ENCODE data around the gene ICE2.

Gene ICE2

GRCh38 chr15:60385620-60386552 lies 93.1 kb downstream of the ICE2 start:
- no peaks in the 10 kb centered on the region for H4K20me1 ChIP-seq (ENCODE audit: insufficient read depth, low read length)
- H3K27me3 ChIP-seq (replicated peaks; ENCODE audit: insufficient read depth, low read length) = no peaks in the 10 kb centered on the region
- H2AFZ ChIP-seq (ENCODE audit: low read length) = no peak overlapping the region
- H3K27ac ChIP-seq (ENCODE audit: low read length) = no peak overlapping the region
- TF ChIP-seq EZH2phosphoT487 (IDR thresholded peaks at IDR 0.05; ENCODE audit: low read length) (no peak), EZH2 (optimal IDR thresholded peaks at IDR 0.05; ENCODE audit: low read depth, low read length) (no peak)
- H3K4me1 ChIP-seq (ENCODE audit: low read length) = peaks cover 9% of the 10 kb centered on the region
- no peak overlapping the region for H3K4me2 ChIP-seq (ENCODE audit: low read depth, low read length)
- peaks cover 12% of the 10 kb centered on the region for H3F3A ChIP-seq (ENCODE audit: insufficient read depth, low read length)
- no peak overlapping the region for H3K9ac ChIP-seq (ENCODE audit: low read length)
- H3K9me3 ChIP-seq (replicated peaks; ENCODE audit: insufficient read depth, low read length) = no peaks in the 10 kb centered on the region
- no peaks in the 10 kb centered on the region for H3K9me2 ChIP-seq (replicated peaks; ENCODE audit: insufficient read depth, low read length)
- peaks cover 88% of the 10 kb centered on the region for H3K79me2 ChIP-seq (ENCODE audit: low read length)
- DNase-seq = no peak
- H3K4me3 ChIP-seq (ENCODE audit: low read length) = no peak overlapping the region
- H3K36me3 ChIP-seq (replicated peaks; ENCODE audit: insufficient read depth, low read length) = 0 out of 2 replicates have a peak, but pooled peaks cover 2% of the 10 kb centered on the region

GRCh38 chr15:60384526-60385126 lies 94.3 kb downstream of the ICE2 start:
- Histone ChIP-seq H4K20me1 (ENCODE audit: insufficient read depth, low read length) (no peaks in the 10 kb centered on the region), H3K4me1 (ENCODE audit: low read length) (peaks cover 2% of the 10 kb centered on the region), H3K4me3 (ENCODE audit: low read length) (no peak overlapping the region)

GRCh38 chr15:60384053-60384452 lies 94.9 kb downstream of the ICE2 start:
- no peak overlapping the region for H3K27ac ChIP-seq (ENCODE audit: low read length)
- no peak overlapping the region for H3K9ac ChIP-seq (ENCODE audit: low read length)
- H3K4me3 ChIP-seq (ENCODE audit: low read length) = no peak overlapping the region
- H3F3A ChIP-seq (ENCODE audit: insufficient read depth, low read length) = peaks cover 3% of the 10 kb centered on the region; the same call in 1 of the 2 replicates
- H2AFZ ChIP-seq (ENCODE audit: low read length) = no peak overlapping the region
- no peaks in the 10 kb centered on the region for H3K27me3 ChIP-seq (replicated peaks; ENCODE audit: insufficient read depth, low read length)
- no peak for DNase-seq
- H3K36me3 ChIP-seq (replicated peaks; ENCODE audit: insufficient read depth, low read length) = peaks cover 2% of the 10 kb centered on the region; the same call in 1 of the 2 replicates
- no peak overlapping the region for H3K4me2 ChIP-seq (ENCODE audit: low read depth, low read length)
- no peaks in the 10 kb centered on the region; the same call in 1 of the 2 replicates for H3K4me1 ChIP-seq (ENCODE audit: low read length)
- H3K9me3 ChIP-seq (replicated peaks; ENCODE audit: insufficient read depth, low read length) = no peaks in the 10 kb centered on the region
- peaks cover 82% of the 10 kb centered on the region for H3K79me2 ChIP-seq (ENCODE audit: low read length)
- H3K9me2 ChIP-seq (replicated peaks; ENCODE audit: insufficient read depth, low read length) = no peaks in the 10 kb centered on the region
- TF ChIP-seq, protein P1, sequence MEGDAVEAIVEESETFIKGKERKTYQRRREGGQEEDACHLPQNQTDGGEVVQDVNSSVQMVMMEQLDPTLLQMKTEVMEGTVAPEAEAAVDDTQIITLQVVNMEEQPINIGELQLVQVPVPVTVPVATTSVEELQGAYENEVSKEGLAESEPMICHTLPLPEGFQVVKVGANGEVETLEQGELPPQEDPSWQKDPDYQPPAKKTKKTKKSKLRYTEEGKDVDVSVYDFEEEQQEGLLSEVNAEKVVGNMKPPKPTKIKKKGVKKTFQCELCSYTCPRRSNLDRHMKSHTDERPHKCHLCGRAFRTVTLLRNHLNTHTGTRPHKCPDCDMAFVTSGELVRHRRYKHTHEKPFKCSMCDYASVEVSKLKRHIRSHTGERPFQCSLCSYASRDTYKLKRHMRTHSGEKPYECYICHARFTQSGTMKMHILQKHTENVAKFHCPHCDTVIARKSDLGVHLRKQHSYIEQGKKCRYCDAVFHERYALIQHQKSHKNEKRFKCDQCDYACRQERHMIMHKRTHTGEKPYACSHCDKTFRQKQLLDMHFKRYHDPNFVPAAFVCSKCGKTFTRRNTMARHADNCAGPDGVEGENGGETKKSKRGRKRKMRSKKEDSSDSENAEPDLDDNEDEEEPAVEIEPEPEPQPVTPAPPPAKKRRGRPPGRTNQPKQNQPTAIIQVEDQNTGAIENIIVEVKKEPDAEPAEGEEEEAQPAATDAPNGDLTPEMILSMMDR (IDR thresholded peaks at IDR 0.05; ENCODE audit: low read length) = no peak
- no peak for TF ChIP-seq EZH2 (optimal IDR thresholded peaks at IDR 0.05; ENCODE audit: low read depth, low read length)
- no peak for TF ChIP-seq EZH2phosphoT487 (IDR thresholded peaks at IDR 0.05; ENCODE audit: low read length)
- H4K20me1 ChIP-seq (ENCODE audit: insufficient read depth, low read length) = no peaks in the 10 kb centered on the region

More at GRCh38 chr15:60384526-60385126, 94.3 kb downstream of the ICE2 start:
- H3K27ac ChIP-seq (ENCODE audit: low read length) = no peak overlapping the region
- H2AFZ ChIP-seq (ENCODE audit: low read length) = no peak overlapping the region
- peaks cover 83% of the 10 kb centered on the region for H3K79me2 ChIP-seq (ENCODE audit: low read length)
- H3K27me3 ChIP-seq (replicated peaks; ENCODE audit: insufficient read depth, low read length) = no peaks in the 10 kb centered on the region
- no peak for DNase-seq
- H3K4me2 ChIP-seq (ENCODE audit: low read depth, low read length) = no peak overlapping the region
- H3F3A ChIP-seq (ENCODE audit: insufficient read depth, low read length) = peaks cover 8% of the 10 kb centered on the region
- peaks cover 2% of the 10 kb centered on the region; the same call in 1 of the 2 replicates for H3K36me3 ChIP-seq (replicated peaks; ENCODE audit: insufficient read depth, low read length)
- no peak overlapping the region for H3K9ac ChIP-seq (ENCODE audit: low read length)
- H3K9me3 ChIP-seq (replicated peaks; ENCODE audit: insufficient read depth, low read length) = no peaks in the 10 kb centered on the region
- no peaks in the 10 kb centered on the region for H3K9me2 ChIP-seq (replicated peaks; ENCODE audit: insufficient read depth, low read length)
- TF ChIP-seq, protein P1 (IDR thresholded peaks at IDR 0.05; ENCODE audit: low read length) = no peak
- no peak for TF ChIP-seq EZH2 (optimal IDR thresholded peaks at IDR 0.05; ENCODE audit: low read depth, low read length)
- TF ChIP-seq EZH2phosphoT487 (IDR thresholded peaks at IDR 0.05; ENCODE audit: low read length) = no peak
